NK-92 treated with Interleukin-12 subunit alpha and Interleukin-12 subunit beta, amount 100 ng/mL, for 24 hours (cell line): ENCODE results near the gene MMP15.
"Not testable (repeated sequence)": the region's sequence is repeated elsewhere in the genome, so short reads cannot be mapped to it uniquely, and the experiment has no call there.

ENCODE experiments used
- DNase-seq: peaks from one replicate; lab custom pipeline; 2025; lab: John Stamatoyannopoulos, UW

MMP15 gene

DNA sequence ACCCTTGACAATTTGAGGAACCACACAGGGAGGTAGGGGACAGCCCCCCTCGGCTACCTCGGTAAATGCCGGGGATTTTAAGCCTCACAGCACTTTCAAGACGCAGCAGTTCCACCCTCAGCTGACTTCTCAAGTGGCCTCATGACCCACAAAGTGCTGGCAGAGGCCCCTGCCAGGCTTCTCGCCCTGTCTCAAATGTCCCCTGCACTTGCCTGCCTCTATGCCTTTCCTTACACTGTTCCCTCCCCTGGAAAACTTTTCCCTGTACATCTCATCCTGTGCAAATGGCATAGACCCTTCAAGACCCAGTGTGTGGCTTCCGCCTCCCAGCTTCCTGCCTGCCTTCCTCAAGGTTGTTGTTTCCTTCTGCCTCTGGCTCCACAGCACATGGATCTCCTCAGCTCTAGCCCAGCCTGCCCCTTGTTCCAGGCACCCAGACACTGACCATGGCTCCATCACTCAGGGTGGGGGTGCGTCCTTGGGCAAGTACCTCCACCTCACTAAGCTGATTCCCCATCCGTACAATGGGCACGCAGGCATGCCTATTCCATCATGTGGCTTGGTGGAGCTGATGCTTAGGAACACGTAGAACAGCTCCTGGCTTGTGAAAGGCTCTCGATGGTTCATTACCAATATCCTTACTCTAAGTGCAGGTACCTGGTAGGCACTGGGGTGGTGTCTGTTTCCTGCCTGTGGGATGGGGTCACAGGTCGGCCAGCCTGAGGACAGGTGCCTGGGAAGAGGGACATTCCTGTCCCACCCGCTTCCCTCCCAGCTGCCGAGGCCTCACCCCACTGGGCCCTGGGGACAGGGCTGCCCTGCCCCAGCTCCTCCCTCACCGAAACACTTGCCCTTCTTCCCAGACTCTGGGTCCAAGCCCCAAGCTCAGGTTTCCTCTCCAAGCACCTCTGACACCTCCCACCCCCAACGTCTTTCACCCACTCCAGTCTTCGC, 24.0 kb downstream of the MMP15 start:
- no peak for DNase-seq

DNA sequence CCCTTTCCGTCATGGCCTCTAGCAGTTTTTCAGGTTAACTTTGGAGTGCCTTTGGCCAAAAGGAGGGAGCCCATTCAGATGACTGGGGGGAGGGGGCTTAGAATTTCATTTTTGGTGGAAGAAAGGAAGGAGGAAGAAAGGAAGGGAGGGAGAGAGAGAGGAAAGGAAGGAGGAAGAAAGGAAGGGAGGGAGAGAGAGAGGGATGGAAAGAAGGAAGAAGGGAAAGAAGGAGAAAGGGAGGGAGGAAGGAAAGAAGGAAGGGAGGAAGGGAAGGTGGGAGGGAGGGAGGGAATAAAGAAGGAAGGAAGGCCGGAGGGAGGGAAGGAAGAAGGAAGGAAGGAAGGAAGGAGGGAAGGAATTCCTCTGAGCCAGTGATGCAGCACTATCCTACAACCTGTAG, 25.7 kb downstream of the MMP15 start:
- DNase-seq: no peak

DNA sequence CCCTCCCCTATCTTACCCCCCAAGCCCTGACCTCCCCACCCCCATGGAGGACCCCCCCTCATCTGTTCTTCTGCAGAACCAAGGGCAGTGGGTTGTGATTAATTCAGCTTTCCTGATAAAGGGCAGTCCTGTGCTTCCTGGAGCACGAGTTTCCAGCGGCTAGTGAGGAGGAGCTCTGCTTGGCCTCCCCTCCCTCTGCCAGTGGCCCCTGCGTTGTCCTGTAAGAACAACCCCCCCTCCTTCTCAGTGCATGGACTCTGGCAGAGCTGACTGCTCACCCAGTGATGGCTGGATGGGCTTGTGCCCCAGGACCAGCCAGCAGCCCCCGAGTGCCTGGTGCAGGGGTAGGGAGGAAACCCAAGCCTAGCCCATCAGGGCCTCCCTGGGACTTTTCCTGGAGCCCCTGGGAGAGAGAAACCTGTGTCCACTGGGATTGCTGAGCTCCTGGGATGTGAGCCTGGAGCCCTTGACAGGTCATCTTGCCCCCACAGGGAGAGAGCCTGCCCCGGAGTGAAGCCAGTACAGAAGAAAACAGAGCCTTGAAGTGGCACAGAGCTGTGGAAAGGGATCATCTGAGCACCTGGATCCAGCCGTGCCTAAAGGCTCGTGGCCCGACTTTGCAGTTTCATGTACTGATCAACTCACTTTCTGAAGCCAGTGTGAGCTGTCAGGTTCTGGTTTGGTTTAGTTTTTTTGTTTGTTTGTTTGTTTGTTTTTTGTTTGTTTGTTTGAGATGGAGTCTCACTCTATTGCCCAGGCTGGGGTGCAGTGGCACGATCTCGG, 26.5 kb downstream of the MMP15 start:
- no peak for DNase-seq

DNA sequence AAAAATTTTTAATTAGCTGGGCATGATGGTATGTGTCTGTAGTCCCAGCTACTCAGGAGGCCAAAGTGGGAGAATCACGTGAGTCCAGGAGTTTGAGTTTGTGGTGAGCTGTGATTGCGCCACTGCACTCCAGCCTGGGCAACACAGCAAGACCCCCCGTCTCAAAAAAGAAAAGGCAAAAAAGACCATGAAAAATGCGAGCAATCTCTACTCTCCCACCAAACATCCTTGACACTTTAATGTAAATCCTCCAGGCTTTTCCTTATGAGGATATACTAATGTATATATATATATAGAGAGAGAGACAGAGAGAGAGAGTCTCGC, 28.1 kb downstream of the MMP15 start:
- no peak for DNase-seq

GRCh38 chr16:58054289-58054688, 28.7 kb downstream of the MMP15 start:
- no peak for DNase-seq

- DNase-seq: no peak
These were observed 31.0 kb downstream of the MMP15 start for GRCh38 chr16:58056580-58056979.

- DNase-seq: no peak
These were observed 31.6 kb downstream of the MMP15 start for GRCh38 chr16:58057121-58057520.

- no peak for DNase-seq
These were observed 32.2 kb downstream of the MMP15 start for GRCh38 chr16:58057784-58058183.

- DNase-seq: no peak
These were observed 37.3 kb downstream of the MMP15 start for GRCh38 chr16:58062821-58063220.

- no peak for DNase-seq
These were observed 38.0 kb downstream of the MMP15 start for GRCh38 chr16:58063377-58064076.

- DNase-seq: no peak
These were observed 45.0 kb downstream of the MMP15 start for GRCh38 chr16:58070585-58070984.

DNA sequence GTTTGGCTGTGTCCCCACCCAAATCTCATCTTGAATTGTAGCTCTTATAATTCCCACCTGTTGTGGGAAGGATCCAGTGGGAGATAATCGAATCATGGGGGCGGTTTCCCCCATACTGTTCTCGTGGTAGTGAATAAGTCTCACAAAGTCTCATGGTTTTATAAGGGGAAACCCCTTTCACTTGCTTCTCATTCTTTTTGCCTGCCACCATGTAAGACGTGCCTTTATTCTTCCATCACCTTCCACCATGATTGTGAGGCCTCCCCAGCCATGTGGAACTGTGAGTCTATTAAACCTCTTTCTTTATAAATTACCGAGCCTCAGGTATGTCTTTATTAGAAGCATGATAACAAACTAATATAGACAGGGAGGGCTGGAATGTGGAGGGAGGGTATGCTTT, 46.6 kb downstream of the MMP15 start:
- DNase-seq: not testable (repeated sequence)

GRCh38 chr16:58073086-58073485, 47.5 kb downstream of the MMP15 start:
- not testable (repeated sequence) for DNase-seq

GRCh38 chr16:58074657-58075056, 49.1 kb downstream of the MMP15 start:
- no peak for DNase-seq

DNA sequence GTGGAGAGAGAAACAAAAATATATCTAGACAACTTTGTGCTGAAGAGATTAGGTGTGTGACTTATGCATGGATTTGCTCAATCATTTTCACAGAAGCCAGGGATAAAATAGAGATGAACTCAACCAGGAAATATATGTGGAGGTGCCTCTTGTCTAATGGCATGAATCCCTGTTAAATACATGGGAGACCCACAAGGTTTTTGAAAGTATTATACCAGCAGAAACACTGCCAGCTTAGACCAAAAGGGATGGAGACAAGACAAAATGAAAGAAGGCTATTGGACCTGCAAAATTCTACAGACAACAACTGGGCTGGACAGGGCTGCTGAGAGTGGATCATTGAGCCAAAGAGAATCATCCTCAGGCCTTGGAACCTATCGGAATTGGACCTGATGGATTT, 51.0 kb downstream of the MMP15 start:
- no peak for DNase-seq

DNA sequence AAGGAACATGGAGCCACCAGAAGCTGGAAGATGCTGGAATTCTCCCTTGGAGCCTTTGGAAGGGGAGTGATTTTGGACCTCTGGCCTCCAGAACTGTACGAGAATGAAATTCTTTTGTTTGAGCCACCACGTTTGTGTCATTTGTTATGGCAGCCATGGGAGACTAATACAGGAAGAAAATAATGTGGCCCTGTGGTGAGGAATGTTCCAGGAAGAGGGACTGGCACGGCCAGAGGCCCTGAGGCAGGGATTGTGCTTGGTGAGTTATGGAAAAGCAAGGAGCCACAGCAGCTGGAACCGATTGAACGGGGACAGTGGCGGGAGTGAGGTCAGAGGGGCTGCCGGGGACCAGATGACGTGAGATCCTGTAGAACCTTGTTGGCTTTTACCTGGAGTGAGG, 52.2 kb downstream of the MMP15 start:
- DNase-seq: no peak

GRCh38 chr16:58080657-58081056, 55.1 kb downstream of the MMP15 start:
- DNase-seq: not testable (repeated sequence)

- no peak for DNase-seq
These were observed 56.8 kb downstream of the MMP15 start for GRCh38 chr16:58082381-58082780.

DNA sequence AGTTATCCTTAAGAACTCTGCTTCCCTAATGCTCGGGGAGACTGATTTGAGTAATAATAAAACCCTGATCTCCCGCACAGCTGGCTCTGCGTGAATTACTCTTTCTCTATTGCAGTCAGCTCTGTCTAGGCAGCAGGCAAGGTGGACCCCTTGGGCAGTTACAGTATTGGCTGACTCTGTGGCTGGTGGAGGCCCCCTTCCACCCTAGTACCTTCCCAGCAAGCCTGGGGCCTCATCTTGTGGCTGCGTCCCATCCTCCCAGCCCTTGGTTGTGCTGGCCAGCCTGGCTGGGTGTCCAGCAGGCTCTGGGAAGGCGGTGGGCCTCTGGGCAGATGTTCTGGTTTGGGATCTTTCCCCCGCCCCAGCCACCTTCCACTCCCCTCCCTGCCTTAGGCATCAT, 59.1 kb downstream of the MMP15 start:
- DNase-seq: no peak

DNA sequence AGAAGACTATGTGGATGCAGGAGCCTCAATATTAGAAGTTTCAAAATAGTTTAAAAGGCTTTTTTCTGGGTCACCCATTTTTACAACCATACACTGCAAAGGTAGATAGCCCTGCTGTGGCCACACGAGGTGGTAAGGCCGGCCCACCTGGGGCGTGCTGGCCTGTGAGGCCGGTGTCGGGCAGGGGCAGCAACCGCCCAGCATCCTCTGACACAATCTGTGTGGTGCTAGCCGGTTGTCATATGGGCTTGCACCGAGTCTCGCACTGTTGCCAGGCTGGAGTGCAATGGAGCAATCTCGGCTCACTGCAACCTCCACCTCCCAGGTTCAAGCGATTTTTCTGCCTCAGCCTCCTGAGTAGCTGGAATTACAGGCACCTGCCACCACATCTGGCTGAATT, 59.6 kb downstream of the MMP15 start:
- DNase-seq: no peak

- DNase-seq: no peak
These were observed 60.2 kb downstream of the MMP15 start for GRCh38 chr16:58085584-58086251.
